Neural crest cell (in vitro differentiated cells): ENCODE data around the gene TRIB2. TPM values are rescaled to one million over a fixed set of nuclear protein-coding genes. Genes with fewer than 3 reads are reported as not detected.

Experiments
- DNase-seq: peaks from one replicate; pipeline ENCODE4 v3.0.0; 2021; ENCODE audit warnings: low read depth, mixed read lengths, low spot score
- H3K27ac Mint-ChIP-seq: one replicate; pipeline ENCODE4 v1.8.0; 2021; ENCODE audit warnings: mild to moderate bottlenecking, mixed read lengths; ENCODE audit not compliant: unreplicated experiment
- H3K27me3 Mint-ChIP-seq: 2 replicates; pipeline ENCODE4 v1.8.0; 2021; ENCODE audit warnings: low read depth, mild to moderate bottlenecking, mixed read lengths
- H3K36me3 Mint-ChIP-seq: 2 replicates; pipeline ENCODE4 v1.8.0; 2021; ENCODE audit warnings: low read depth, mild to moderate bottlenecking, mixed read lengths
- H3K4me1 Mint-ChIP-seq: 2 replicates; pipeline ENCODE4 v1.8.0; 2021; ENCODE audit warnings: mixed read lengths
- H3K4me3 Mint-ChIP-seq: one replicate; pipeline ENCODE4 v1.8.0; 2021; ENCODE audit warnings: mild to moderate bottlenecking, mixed read lengths
- H3K9me3 Mint-ChIP-seq: 2 replicates; pipeline ENCODE4 v1.8.0; 2021; ENCODE audit warnings: mixed read lengths
- total RNA-seq: library from RNA; stranded (reverse); gene quantifications from 2 replicates; pipeline ENCODE4 v1.2.1, GENCODE V29; 2021
- TF ChIP-seq, protein P1 (sequence below): fragments of 200-600 bp; sonication (generic); conservative IDR thresholded peaks from 2 replicates; pipeline ENCODE4 v1.5.0; 2021; ENCODE audit warnings: antibody characterized with exemption, mild to moderate bottlenecking

TRIB2 gene
- total RNA-seq, 1 donor from 2014 or later: 74.3 TPM

DNA sequence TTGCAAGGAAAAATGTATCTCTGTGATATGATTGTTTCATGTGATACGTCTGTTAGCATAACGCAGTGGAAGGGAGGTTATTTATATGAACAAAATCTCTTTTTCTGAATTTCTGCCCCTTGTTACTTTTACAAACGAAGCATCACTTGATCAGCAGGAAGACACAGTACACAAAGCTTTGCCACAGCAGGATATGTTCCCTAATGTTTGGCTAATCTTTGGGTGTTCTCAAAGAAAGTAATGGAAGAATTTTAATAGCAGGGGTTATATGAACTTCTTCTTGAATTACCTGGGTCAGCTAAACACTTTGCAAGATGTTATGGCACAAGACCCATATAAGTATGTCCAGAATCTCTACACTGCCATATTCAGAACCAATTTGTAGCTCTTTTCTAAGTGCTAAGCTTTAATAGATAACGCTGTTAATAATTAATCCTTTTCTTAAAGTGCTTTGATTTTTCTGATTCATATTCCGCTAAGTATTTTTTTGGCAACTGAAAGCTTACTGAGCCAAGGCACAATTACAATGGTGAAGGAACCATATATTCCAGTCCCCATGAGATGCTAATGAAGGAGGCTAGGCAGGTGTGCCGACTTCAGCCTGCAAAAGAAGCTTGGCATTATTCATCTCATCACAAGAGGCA, 33.2 kb upstream of the TRIB2 start:
- Mint-ChIP-seq H3K9me3 (peaks cover 4% of the 10 kb centered on the region), H3K4me1 (peaks cover 5% of the 10 kb centered on the region), H3K27me3 (no peaks in the 10 kb centered on the region), H3K27ac (no peak overlapping the region), H3K36me3 (no peaks in the 10 kb centered on the region), H3K4me3 (no peak overlapping the region)
- TF ChIP-seq, protein P1, sequence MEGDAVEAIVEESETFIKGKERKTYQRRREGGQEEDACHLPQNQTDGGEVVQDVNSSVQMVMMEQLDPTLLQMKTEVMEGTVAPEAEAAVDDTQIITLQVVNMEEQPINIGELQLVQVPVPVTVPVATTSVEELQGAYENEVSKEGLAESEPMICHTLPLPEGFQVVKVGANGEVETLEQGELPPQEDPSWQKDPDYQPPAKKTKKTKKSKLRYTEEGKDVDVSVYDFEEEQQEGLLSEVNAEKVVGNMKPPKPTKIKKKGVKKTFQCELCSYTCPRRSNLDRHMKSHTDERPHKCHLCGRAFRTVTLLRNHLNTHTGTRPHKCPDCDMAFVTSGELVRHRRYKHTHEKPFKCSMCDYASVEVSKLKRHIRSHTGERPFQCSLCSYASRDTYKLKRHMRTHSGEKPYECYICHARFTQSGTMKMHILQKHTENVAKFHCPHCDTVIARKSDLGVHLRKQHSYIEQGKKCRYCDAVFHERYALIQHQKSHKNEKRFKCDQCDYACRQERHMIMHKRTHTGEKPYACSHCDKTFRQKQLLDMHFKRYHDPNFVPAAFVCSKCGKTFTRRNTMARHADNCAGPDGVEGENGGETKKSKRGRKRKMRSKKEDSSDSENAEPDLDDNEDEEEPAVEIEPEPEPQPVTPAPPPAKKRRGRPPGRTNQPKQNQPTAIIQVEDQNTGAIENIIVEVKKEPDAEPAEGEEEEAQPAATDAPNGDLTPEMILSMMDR: no peak
- no peak for DNase-seq

DNA sequence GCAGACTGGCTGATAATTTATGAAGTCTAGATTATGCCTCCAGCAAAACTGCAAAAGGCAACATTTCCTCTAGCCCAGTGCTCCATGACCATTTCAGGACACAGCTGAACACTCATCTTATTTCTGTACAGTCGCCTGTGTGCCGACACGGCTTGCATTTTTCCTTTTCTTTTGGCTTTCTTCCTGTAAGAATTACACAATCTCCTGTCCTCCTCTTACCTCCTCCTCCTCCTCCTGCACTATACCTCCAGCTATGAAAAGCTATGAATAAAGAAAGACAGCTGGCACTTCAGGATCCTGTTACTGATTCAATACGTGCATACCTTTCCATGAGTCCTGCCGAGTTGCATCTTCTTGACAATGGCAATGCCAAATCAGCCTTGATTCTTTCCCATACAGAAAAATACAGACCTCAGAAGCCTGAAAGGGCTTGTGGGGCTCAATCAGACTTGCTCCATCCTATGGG, 32.2 kb upstream of the TRIB2 start:
- H3K27me3 Mint-ChIP-seq: no peaks in the 10 kb centered on the region
- no peak overlapping the region for H3K27ac Mint-ChIP-seq
- H3K4me3 Mint-ChIP-seq: no peak overlapping the region
- TF ChIP-seq, protein P1: no peak
- DNase-seq: no peak
- peaks cover 4% of the 10 kb centered on the region for H3K9me3 Mint-ChIP-seq
- no peaks in the 10 kb centered on the region for H3K36me3 Mint-ChIP-seq
- H3K4me1 Mint-ChIP-seq: peaks cover 5% of the 10 kb centered on the region

DNA sequence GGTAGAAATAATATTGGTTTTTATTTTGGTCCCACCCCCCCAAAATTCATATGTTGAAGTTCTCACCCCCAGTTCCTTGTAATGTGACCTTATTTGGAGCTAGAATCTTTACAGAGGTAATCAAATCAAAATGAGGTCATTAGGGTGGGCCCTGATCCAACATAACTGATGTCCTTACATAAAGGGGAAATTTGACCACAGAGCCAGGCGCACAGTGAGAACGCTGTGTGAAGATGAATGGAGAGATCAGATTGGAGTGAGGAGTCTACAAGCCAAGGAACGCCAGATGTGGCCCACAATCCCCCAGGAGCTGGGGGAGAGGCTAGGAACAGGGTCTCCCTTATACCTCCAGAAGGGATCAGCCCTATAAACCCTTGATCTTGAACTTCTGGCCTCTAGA, 31.6 kb upstream of the TRIB2 start:
- H3K27ac Mint-ChIP-seq: no peak overlapping the region
- H3K27me3 Mint-ChIP-seq: no peaks in the 10 kb centered on the region
- TF ChIP-seq, protein P1: no peak
- no peak for DNase-seq
- peaks cover 7% of the 10 kb centered on the region for H3K9me3 Mint-ChIP-seq
- peaks cover 5% of the 10 kb centered on the region for H3K4me1 Mint-ChIP-seq
- H3K4me3 Mint-ChIP-seq: no peak overlapping the region
- H3K36me3 Mint-ChIP-seq: no peaks in the 10 kb centered on the region

DNA sequence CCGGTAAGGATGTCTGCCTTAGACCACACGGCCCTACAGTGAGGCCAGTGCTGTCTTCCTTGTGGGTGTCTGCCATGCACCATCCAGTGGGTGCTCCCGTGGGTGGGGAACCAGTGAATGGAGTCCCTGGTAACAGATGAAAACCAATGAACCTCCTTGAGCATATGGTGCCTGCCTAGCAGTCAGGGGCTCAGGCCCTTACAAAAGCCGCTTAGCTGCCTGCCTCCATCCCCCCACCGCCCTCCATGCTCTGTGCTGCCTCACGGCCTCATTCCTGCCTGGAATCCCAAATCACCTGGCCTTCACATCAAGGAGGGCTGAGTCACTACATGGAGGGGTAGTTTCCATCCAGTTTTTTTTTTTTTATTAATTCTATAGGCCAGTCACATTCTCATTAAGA, 30.8 kb upstream of the TRIB2 start:
- Mint-ChIP-seq H3K9me3 (peaks cover 5% of the 10 kb centered on the region), H3K27ac (no peak overlapping the region), H3K36me3 (no peaks in the 10 kb centered on the region), H3K4me3 (no peak overlapping the region), H3K27me3 (no peaks in the 10 kb centered on the region), H3K4me1 (peaks cover 5% of the 10 kb centered on the region)
- DNase-seq: no peak
- TF ChIP-seq, protein P1: no peak

DNA sequence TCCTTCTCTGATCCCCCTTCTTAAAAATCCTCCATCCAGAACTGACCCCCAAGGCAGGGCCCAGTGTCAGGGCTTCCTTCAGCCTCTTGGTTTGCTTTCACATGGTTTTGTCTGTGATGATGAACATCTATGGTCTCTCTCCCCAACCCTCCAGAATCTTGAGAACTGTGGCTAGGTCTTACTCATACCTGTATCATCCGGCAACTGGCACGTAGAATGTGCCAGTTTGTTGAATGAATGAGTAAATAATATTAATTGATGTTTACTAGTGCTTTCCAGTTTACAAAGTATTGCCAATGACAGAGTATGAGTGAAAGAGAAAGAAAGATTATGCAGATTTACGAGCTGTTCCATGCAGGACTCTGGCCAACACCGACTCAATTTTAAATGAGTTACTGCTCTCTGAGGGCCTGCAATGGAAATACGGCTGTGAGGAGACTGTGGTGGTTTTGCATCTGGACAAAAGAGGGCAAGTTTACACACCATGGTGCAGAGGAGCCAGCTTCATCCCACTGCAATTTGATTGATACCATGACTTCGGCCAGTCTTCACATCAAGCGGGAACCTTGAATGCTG, 29.9 kb upstream of the TRIB2 start:
- Mint-ChIP-seq H3K27me3 (no peaks in the 10 kb centered on the region), H3K9me3 (peaks cover 5% of the 10 kb centered on the region), H3K4me1 (peaks cover 5% of the 10 kb centered on the region), H3K36me3 (no peaks in the 10 kb centered on the region), H3K27ac (no peak overlapping the region), H3K4me3 (no peak overlapping the region)
- TF ChIP-seq, protein P1: no peak
- DNase-seq: no peak
